Stimulated activated naive B cell treated with anti-CD40 and anti-IgM and Interleukin-4, amounts not matched to agents 10 μg/mL and 1 μg/mL and 100 μg/mL, for 72 hours (primary cell): ENCODE data around the gene PSTPIP1.

Experiments used
- ATAC-seq, 2 donors: fragments of 150-1000 bp; cut with Tn5 transposase; replicated peaks; 2 replicates each; pipeline ENCODE4 v1.10.0; 2021; ENCODE audit warnings: moderate library complexity in 1 of 2
- DNase-seq: peaks from one replicate; pipeline ENCODE4 v3.0.0; 2021
- H3K27ac Mint-ChIP-seq: one replicate; pipeline ENCODE4 v1.8.0; 2022; ENCODE audit warnings: mild to moderate bottlenecking, mixed read lengths
- H3K27me3 Mint-ChIP-seq, 2 donors: one replicate each; pipeline ENCODE4 v1.8.0; 2022; ENCODE audit warnings: mixed read lengths in 2 of 2
- H3K36me3 Mint-ChIP-seq, 2 donors: one replicate each; pipeline ENCODE4 v1.8.0; 2022; ENCODE audit warnings: mixed read lengths in 2 of 2, mild to moderate bottlenecking in 1 of 2
- H3K4me1 Mint-ChIP-seq, 2 donors: one replicate each; pipeline ENCODE4 v1.8.0; 2022; ENCODE audit warnings: mixed read lengths in 2 of 2, mild to moderate bottlenecking in 1 of 2
- H3K4me3 Mint-ChIP-seq, 2 donors: one replicate each; pipeline ENCODE4 v1.8.0; 2022; ENCODE audit warnings: mild to moderate bottlenecking in 2 of 2, mixed read lengths in 2 of 2, moderate library complexity in 1 of 2
- H3K9me3 Mint-ChIP-seq, 2 donors: one replicate each; pipeline ENCODE4 v1.8.0; 2022; ENCODE audit warnings: mixed read lengths in 2 of 2, mild to moderate bottlenecking in 1 of 2

The PSTPIP1 gene

DNA sequence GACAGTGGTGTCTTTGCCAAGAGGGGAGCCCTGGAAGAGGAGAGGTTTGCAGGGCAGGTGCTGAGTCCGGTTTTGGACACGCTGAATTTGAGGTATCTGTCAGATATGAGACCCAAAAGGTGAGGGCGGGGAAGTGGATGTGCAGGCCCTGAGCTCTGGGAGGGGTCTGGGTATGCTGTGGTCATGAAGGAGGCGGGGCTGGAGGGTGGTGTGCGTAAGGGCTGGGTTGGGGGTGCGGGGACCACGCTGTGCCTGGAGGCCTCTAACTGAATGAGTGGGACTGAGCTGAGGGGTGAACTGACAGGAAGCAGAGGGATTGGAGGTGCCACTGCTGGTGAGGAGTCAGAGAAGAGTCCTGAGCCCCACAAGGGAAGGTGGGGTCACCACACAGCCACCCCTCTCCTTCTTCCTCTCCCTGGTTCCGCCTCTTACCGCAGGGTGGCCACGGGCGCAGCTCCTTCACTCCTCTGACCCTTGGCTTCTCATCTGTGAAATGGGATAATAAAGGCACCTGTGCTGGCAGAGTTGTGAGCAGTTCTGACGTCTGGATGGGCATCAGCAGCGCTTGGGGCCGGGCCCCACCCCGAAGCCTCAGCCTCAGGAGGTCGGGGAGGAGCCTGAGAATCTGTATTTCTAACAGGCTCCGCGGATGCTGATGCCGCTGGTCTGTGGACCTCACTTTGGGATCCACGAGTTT is 28.8 kb downstream of the PSTPIP1 start:
- DNase-seq = no peak
- Mint-ChIP-seq H3K36me3 (peaks cover 27 to 55% of the 10 kb centered on the region in 2 donors), H3K4me3 (no peak overlapping the region), H3K27me3 (no peaks in the 10 kb centered on the region), H3K9me3 (no peaks in the 10 kb centered on the region), H3K4me1 (peaks cover 49 to 58% of the 10 kb centered on the region in 2 donors), H3K27ac (no peak overlapping the region)
- no peak for ATAC-seq

DNA sequence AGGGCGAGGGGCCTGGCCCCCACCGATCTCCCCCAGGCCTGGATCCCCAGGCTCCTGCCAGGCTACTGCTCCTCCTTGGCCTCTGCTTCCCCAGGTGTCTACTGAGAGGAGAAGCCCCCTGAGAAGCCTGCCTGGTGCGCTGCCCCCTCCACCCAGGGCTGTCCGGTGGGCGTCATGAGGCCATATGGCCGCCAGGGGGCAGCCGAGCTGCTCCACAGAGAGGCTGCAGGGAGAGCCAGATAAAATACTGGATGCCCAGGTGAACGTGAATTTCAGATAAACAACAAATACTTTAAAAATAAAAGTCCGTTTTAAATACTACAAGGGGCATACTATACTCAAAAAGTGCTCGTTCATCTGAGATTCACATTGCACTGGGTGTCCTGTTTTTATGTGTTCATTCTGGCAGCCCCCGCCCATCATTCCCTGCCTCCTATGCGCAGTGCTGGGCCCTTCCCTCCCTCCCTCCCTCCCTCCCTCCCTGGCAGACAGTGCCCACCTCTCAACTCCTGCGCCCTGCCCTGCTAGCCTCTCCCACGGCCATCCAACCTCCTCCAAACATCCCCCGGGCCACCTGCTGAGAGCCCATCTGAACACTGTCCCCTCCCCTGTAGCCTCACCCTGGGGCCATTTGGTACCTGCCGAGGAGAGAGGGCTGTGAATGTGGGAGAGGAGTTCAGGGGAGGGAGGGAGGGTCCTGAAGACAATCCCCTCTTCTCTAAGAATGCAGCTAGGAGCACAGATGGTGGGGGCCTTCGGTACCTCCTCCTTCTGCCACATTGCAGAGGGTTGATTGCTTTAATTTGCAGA is 29.6 kb downstream of the PSTPIP1 start:
- no peak for DNase-seq
- H3K36me3 Mint-ChIP-seq = peaks cover 27 to 60% of the 10 kb centered on the region in 2 donors
- no peak overlapping the region for H3K4me3 Mint-ChIP-seq
- ATAC-seq = peak; percentile 53 to 62
- peaks cover 47 to 58% of the 10 kb centered on the region in 2 donors for H3K4me1 Mint-ChIP-seq
- H3K27me3 Mint-ChIP-seq = no peaks in the 10 kb centered on the region
- H3K9me3 Mint-ChIP-seq = no peaks in the 10 kb centered on the region
- no peak overlapping the region for H3K27ac Mint-ChIP-seq

DNA sequence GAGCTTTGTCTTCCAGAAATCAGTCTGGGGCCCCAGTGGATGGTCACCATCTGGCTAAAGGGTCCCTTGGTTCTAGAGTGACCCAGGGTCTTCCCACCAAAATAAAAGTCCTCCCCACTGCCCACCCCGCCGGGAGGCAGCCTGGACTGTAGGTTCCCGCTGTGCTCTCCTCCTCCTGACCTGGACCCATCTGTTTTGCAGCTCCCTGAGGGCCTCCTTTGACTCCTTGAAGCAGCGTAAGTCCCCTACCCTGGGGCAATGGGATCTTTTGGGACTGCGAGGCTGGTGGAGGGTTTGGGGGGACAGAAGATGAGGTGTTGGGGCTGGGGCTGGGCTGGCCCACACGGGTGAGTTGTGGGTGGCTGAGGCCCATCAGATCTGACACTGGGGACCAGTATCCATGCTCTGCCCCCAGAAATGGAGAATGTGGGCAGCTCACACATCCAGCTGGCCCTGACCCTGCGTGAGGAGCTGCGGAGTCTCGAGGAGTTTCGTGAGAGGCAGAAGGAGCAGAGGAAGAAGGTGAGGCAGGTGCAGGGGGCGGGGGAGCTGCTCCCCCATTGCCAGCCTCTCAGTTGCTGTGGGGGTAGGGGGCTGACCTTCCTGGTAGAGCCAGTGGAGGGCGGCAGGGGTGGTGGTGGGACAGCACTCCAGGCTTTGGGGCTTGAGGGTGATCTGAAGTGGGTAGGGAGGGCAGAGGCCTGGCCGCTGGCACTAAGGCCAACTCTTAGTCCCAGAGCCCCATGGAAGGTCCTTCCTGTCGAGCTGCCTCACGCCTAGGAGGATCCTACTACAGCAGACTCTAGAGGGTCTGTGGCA is 30.4 kb downstream of the PSTPIP1 start:
- Mint-ChIP-seq H3K27ac (peak overlapping the region; percentile 39), H3K4me3 (no peak overlapping the region), H3K4me1 (peaks cover 47 to 58% of the 10 kb centered on the region in 2 donors), H3K9me3 (no peaks in the 10 kb centered on the region), H3K27me3 (no peaks in the 10 kb centered on the region), H3K36me3 (peaks cover 27 to 61% of the 10 kb centered on the region in 2 donors)
- ATAC-seq = no peak
- DNase-seq = no peak

DNA sequence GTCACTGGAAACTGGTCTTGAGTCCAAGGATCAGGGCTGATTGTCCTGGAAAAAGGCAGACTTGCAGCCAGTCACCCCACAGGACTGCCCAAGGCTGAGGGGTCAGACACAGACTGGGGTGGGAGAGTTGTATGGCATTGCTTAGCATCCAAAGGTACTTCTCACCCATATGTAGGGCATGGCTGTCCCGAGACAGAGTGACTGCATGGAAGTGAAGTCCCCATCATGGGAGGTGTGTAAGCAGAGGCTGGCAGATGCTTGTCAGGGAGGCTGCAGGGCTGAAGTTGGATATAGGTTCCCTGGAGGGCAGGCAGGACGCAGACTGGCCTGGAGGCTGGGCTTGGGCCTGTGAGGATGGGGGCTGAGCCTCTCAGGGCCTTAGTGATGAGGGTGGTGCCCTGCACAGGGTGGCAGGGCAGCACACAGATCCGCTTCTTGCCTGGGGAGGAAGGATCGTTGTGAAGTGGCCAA is 31.1 kb downstream of the PSTPIP1 start:
- Mint-ChIP-seq H3K4me3 (no peak overlapping the region), H3K27me3 (no peaks in the 10 kb centered on the region), H3K36me3 (peaks cover 27 to 56% of the 10 kb centered on the region in 2 donors), H3K27ac (peak overlapping the region; percentile 84), H3K9me3 (no peaks in the 10 kb centered on the region), H3K4me1 (peaks cover 42 to 58% of the 10 kb centered on the region in 2 donors)
- no peak for ATAC-seq
- no peak for DNase-seq

DNA sequence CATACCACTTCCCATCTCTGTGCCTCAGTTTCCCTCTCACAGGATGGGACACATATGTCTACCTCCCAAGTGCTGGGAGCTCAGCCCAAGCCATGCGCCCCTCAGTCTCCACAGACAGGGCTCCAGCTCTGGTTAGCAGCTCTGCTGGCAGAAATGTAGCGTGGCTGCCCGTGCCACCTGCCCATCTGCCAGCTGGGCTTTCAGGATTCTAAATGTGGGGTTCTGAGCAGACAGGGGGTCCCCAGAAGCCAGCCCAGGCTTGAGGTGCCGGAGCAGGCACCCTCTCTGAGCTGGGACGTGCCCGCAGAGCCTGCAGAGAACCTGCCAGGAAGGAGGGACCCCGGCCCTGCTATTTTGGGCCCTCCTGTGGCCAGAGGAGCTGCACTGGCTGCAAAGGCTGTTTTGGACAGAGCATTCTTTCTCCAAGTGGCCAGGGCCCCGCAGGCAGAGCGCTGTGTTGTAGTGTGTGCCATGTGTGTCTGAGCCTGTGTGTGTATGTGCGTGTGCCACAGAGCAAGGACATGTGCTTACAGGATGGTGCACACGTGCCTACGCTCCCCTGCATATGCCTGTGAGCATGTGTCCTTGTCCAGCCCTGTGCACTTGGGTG is 31.7 kb downstream of the PSTPIP1 start:
- H3K9me3 Mint-ChIP-seq = no peaks in the 10 kb centered on the region
- DNase-seq (no peak), ATAC-seq (no peak)
- H3K4me3 Mint-ChIP-seq = no peak overlapping the region
- H3K4me1 Mint-ChIP-seq = peaks cover 43 to 58% of the 10 kb centered on the region in 2 donors
- peaks cover 27 to 55% of the 10 kb centered on the region in 2 donors for H3K36me3 Mint-ChIP-seq
- H3K27ac Mint-ChIP-seq = peak overlapping the region; percentile 22
- H3K27me3 Mint-ChIP-seq = no peaks in the 10 kb centered on the region

DNA sequence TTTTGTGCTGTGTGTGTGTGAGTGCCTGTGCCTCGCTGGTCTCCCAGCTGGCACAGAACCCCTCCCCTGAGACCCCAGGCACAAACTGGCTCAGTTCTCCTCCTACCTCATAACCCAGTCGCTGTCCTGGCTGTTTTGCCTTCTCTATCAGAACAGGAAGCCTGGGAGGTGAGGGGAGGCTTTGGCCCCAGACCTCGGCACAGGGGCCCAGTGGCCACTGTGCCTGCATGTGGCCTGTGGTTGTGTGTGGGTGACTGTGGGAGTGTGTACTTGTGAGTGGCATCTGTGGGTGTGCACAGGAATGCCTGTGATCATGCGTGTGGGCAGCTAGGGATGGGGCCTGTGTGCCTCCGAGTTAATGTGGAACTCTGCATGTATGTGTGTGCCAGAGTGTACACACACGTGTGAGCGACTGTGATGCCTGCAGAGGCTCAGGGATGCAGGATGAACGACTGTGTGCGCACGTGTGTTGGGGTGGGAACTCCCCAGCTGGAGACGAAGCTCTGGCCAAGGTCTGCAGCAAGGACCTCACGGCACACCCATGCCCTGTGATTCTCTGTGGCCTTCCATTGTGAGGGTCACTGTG is 32.3 kb downstream of the PSTPIP1 start:
- Mint-ChIP-seq H3K9me3 (no peaks in the 10 kb centered on the region), H3K27ac (peak overlapping the region; percentile 77), H3K36me3 (peaks cover 25 to 50% of the 10 kb centered on the region in 2 donors), H3K4me1 (peaks cover 40 to 58% of the 10 kb centered on the region in 2 donors), H3K4me3 (no peak overlapping the region), H3K27me3 (no peaks in the 10 kb centered on the region)
- ATAC-seq = no peak
- DNase-seq = no peak

DNA sequence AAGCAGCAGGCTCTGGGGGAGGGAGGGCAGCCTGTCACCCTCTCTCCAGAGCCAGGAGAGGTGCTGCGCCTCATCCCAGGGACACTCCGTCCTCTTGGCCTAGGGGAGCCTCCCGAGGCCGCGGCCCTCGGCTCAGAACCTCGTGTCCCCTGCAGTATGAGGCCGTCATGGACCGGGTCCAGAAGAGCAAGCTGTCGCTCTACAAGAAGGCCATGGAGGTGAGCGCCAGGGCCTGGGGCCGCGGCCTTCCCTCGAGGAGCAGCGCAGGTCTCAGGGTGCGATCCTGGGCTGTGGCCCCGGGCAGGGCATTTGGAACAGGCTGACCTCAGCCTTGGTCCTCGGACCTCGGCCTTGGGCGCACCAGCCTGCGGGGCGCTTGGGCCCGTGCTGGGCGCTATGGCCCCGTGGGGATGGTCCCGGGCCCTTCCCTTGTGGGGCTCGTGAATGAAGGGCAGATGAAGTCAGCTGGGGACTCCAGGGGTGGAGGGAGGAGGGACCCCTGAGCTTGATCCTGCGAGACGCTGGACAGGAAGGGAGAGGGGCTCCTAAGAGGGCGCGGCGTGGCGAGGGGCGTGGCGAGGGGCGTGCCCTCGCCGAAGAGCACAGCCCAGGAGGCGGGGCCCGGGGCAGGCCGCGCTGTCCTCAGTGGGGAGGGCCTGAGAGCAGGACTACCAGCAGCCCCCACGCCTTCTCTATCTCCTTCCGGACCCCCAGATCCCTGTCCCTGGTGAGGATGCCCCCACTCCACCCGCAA is 32.9 kb downstream of the PSTPIP1 start:
- Mint-ChIP-seq H3K4me3 (no peak overlapping the region), H3K9me3 (no peaks in the 10 kb centered on the region), H3K36me3 (peaks cover 22 to 44% of the 10 kb centered on the region in 2 donors), H3K27ac (peak overlapping the region; percentile 51), H3K27me3 (no peaks in the 10 kb centered on the region), H3K4me1 (peaks cover 34 to 53% of the 10 kb centered on the region in 2 donors)
- ATAC-seq = no peak
- DNase-seq = no peak

DNA sequence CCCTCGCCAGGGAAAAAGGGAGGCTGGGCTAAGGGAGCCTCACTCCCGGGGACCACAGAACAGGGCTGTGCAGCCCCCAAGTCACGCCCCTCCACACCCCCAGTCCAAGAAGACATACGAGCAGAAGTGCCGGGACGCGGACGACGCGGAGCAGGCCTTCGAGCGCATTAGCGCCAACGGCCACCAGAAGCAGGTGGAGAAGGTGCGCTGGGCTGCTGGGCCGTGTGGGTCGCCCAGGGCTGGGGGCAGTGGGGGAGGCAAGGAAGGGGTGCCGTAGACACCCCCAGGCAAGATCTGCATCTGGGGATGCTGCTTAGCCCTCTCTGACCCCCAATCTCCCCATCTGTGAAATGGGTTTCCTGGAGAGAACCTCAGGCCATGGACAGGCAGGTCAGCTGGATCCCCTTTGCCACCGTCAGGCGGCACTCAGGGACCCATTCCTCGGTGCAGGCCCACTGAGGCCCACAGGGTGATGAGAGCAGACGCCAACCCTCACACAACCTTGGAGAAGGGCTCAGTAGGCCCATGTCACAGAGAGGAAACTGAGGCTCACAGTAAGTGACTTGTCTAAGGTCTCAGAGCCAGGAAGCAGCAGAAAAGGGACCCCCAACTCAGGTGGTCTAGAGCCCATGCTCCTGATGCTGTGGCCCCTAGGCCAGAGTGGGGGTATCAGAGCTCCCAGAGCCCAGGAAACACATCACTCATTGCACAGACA is 33.7 kb downstream of the PSTPIP1 start:
- peaks cover 18 to 36% of the 10 kb centered on the region in 2 donors for H3K36me3 Mint-ChIP-seq
- no peak for DNase-seq

DNA sequence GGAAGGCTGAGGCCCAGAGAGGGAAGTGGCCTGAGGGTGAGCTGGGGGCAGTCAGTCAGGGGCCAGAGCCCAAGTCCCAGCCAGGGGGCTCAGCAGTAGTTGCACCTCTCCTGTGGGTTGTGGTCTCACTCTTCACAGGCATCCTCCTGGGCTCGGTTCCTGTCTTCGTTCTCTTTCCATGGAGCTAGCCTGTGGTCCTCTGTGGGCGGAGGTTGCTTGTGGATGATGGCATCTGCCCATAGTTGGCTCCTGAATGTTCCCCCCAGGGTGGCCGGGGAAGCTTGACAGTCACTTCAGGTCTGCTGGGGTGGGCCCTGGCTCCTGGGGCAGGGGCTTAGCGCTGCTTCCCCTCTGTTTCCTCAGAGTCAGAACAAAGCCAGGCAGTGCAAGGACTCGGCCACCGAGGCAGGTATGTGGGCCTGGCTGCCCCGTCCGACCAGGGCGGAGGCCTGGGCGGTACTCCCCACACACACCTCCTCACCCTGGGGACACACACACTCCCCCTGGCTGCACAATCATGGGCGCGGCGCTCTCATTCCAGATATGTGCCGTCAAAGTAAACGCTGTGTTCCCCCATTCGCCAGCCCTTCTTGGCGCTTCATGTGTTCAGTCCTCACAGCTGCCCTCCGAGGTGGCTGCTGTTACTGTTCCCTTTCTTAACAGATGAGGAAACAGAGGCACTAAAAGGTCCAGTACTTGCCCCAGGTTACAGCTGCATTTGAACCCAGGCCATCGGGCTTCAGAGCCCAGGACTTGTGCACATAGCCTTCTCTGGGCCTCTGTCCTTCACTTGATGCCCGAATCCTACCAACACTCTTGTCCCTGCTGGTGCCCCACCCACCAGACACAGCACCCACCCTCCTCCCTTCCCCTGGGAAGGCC is 34.5 kb downstream of the PSTPIP1 start:
- DNase-seq = no peak
- no peak for ATAC-seq
- peaks cover 16 to 42% of the 10 kb centered on the region in 2 donors for H3K36me3 Mint-ChIP-seq
- no peak overlapping the region for H3K4me3 Mint-ChIP-seq
- peaks cover 30 to 44% of the 10 kb centered on the region in 2 donors for H3K4me1 Mint-ChIP-seq
- no peaks in the 10 kb centered on the region for H3K9me3 Mint-ChIP-seq
- H3K27me3 Mint-ChIP-seq = no peaks in the 10 kb centered on the region
- peak overlapping the region; percentile 77 for H3K27ac Mint-ChIP-seq

More for the DNA sequence above, 33.7 kb downstream of the PSTPIP1 start:
- Mint-ChIP-seq H3K4me3 (no peak overlapping the region), H3K9me3 (no peaks in the 10 kb centered on the region), H3K4me1 (peaks cover 27 to 47% of the 10 kb centered on the region in 2 donors), H3K27me3 (no peaks in the 10 kb centered on the region), H3K27ac (peak overlapping the region; percentile 51)
- no peak for ATAC-seq

DNA sequence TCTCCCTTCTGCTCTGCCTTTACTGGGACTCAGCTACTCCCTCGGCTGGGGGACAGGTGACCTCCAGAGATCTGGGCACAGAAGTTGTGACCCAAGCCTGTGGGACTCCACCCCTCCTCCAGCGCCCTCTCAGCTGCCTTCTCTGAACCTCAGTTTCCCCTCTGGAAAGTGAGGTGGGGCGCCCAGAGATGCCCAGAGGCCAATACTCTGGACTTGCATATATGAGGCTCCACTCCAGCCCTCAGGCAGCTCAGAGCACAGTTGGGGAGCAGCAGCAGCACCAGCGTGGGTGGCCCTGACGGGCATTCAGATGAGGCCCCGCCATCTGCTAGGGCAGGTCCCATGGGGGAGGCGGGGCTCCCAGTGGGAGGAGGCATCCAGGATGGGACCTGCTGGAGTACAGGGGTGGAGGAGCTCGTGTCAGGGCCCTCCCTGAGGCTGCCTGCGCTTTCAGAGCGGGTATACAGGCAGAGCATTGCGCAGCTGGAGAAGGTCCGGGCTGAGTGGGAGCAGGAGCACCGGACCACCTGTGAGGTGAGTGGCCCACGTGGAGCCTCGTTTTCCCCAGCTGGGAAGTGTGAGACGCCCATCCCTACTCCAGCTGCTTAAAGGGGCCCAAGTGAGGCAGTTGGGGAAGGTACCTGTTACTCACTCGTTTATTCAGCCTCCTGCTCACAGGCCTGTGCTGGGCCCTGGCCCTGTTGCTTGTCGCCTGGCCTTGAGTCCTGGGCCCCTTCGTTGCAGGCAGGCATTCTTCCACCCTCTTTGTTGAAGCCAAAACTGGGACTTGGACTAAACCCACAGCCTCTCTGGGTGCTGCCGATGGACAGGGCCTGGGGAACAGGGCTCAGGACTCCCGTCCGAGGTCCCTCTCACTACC is 35.4 kb downstream of the PSTPIP1 start:
- H3K36me3 Mint-ChIP-seq = peaks cover 15 to 45% of the 10 kb centered on the region in 2 donors
- no peaks in the 10 kb centered on the region for H3K27me3 Mint-ChIP-seq
- H3K9me3 Mint-ChIP-seq = no peaks in the 10 kb centered on the region
- H3K4me1 Mint-ChIP-seq = peaks cover 31 to 51% of the 10 kb centered on the region in 2 donors
- H3K27ac Mint-ChIP-seq = peak overlapping the region; percentile 77
- no peak overlapping the region for H3K4me3 Mint-ChIP-seq
- DNase-seq (no peak), ATAC-seq (peak; percentile 23 to 28)

DNA sequence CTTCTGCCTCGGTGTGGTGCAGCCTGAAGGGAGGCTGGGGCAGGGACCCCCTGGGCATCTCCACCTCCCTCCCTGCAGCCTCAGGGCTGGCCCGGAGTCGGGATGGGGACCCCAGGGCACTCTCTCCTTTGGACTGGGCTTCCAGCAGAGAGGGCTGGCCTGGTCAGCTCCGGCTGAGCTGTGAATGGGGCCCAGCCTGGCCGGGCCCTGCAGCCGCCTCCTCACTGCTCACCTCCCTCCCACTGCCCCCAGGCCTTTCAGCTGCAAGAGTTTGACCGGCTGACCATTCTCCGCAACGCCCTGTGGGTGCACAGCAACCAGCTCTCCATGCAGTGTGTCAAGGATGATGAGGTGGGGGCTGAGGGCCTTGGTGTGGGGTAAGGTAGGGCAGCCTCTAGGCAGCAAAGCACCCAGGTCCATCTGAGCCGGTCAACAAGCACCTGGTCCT is 36.0 kb downstream of the PSTPIP1 start:
- H3K9me3 Mint-ChIP-seq = no peaks in the 10 kb centered on the region
- DNase-seq = peak; percentile 0
- H3K27me3 Mint-ChIP-seq = no peaks in the 10 kb centered on the region
- peaks cover 32 to 53% of the 10 kb centered on the region in 2 donors for H3K4me1 Mint-ChIP-seq
- H3K4me3 Mint-ChIP-seq = no peak overlapping the region
- H3K27ac Mint-ChIP-seq = peak overlapping the region; percentile 75
- peaks cover 15 to 46% of the 10 kb centered on the region in 2 donors for H3K36me3 Mint-ChIP-seq
- ATAC-seq = peak; percentile 4
